HCT116 (cell line): ENCODE data around the gene FAM72C.
"Not testable (repeated sequence)": the region's sequence is repeated elsewhere in the genome, so short reads cannot be mapped to it uniquely, and the experiment has no call there.

Source experiments
- POLR2A ChIP-seq: IDR thresholded peaks from 2 replicates; pipeline ENCODE4 v1.7.0; 2011; ENCODE audit warnings: borderline replicate concordance; ENCODE audit not compliant: insufficient read depth, insufficient read length; ENCODE audit errors: extremely low read depth
- POLR2AphosphoS5 ChIP-seq: IDR thresholded peaks from 2 replicates; pipeline ENCODE4 v1.6.1; 2011; ENCODE audit warnings: mild to moderate bottlenecking, low read depth, low read length, moderate library complexity
- RAD21 ChIP-seq: IDR thresholded peaks from 2 replicates; pipeline ENCODE4 v1.6.1; 2012; ENCODE audit warnings: low read depth, mild to moderate bottlenecking
- TF ChIP-seq, protein P1 (sequence below), 3 experiments: fragments of 200-600 bp in 1 of 3; sonication (generic) in 1 of 3; IDR thresholded peaks in 2 of 3; conservative IDR thresholded peaks in 1 of 3; 2 replicates each; pipeline ENCODE4 v1.5.1; 2012 to 2017; ENCODE audit warnings: low read depth in 2 of 3, low read length in 2 of 3, antibody characterized with exemption in 1 of 3, borderline replicate concordance in 1 of 3, control low read depth in 1 of 3, mild to moderate bottlenecking in 1 of 3, mixed read lengths in 1 of 3, mixed run types in 1 of 3, moderate library complexity in 1 of 3; ENCODE audit not compliant: insufficient read depth in 1 of 3

DNA sequence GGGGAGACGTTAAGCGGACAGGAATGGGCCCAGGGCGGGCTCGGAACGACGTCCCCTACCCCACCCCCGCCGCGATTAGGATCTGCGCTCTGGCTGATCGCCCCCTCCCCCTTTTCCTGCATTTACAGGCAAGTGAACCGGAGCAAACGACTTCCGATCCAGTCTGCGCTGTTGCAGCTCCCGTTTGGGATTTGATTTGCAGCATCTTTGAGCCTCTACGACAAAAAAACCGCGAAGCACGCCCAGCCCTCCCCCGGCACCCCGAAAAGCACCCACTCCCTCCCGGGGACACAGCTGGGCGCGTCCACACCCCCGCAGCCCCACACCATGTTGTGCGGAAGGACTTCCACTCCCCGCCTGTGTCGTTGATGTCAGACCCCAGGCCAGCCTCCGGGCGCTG is 2.6 kb upstream of the FAM72C start:
- TF ChIP-seq, protein P1, sequence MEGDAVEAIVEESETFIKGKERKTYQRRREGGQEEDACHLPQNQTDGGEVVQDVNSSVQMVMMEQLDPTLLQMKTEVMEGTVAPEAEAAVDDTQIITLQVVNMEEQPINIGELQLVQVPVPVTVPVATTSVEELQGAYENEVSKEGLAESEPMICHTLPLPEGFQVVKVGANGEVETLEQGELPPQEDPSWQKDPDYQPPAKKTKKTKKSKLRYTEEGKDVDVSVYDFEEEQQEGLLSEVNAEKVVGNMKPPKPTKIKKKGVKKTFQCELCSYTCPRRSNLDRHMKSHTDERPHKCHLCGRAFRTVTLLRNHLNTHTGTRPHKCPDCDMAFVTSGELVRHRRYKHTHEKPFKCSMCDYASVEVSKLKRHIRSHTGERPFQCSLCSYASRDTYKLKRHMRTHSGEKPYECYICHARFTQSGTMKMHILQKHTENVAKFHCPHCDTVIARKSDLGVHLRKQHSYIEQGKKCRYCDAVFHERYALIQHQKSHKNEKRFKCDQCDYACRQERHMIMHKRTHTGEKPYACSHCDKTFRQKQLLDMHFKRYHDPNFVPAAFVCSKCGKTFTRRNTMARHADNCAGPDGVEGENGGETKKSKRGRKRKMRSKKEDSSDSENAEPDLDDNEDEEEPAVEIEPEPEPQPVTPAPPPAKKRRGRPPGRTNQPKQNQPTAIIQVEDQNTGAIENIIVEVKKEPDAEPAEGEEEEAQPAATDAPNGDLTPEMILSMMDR (IDR thresholded peaks at IDR 0.05 in 2 of 3, conservative IDR thresholded peaks at IDR 0.05 in 1 of 3; ENCODE audit: borderline replicate concordance in 1 of 3, insufficient read depth in 1 of 3, low read depth in 2 of 3, low read length in 2 of 3) = not testable (repeated sequence)
- not testable (repeated sequence) for TF ChIP-seq POLR2A, POLR2AphosphoS5, RAD21
